Measurements from ENCODE around the gene CTBP1. TPM values are rescaled to one million over a fixed set of nuclear protein-coding genes. Genes with fewer than 3 reads are reported as not detected.

CTBP1 gene
- total RNA-seq, 1 donor from 2014 or later = 133 TPM

Other genes starting within 250 kb of the CTBP1 start
- gene FGFRL1, start 237.5 kb downstream of the CTBP1 start, total RNA-seq = 26.6 TPM
- gene RNF212, start 135.6 kb downstream of the CTBP1 start, total RNA-seq = 0.62 TPM
- gene SPON2, start 76.5 kb downstream of the CTBP1 start, total RNA-seq = 22.8 TPM
- gene MAEA, start 40.8 kb upstream of the CTBP1 start, total RNA-seq = 49.6 TPM
- gene UVSSA, start 98.1 kb upstream of the CTBP1 start, total RNA-seq = 5.9 TPM
- gene NKX1-1, start 157.3 kb upstream of the CTBP1 start, total RNA-seq = not detected